IPS-NIHi11 (cell line): Measurements from ENCODE around the gene PRR13.

ENCODE experiments used
- DNase-seq: peaks from one replicate; pipeline ENCODE4 v3.0.0; 2012; ENCODE audit warnings: mixed read lengths, low spot score

Gene PRR13

DNA sequence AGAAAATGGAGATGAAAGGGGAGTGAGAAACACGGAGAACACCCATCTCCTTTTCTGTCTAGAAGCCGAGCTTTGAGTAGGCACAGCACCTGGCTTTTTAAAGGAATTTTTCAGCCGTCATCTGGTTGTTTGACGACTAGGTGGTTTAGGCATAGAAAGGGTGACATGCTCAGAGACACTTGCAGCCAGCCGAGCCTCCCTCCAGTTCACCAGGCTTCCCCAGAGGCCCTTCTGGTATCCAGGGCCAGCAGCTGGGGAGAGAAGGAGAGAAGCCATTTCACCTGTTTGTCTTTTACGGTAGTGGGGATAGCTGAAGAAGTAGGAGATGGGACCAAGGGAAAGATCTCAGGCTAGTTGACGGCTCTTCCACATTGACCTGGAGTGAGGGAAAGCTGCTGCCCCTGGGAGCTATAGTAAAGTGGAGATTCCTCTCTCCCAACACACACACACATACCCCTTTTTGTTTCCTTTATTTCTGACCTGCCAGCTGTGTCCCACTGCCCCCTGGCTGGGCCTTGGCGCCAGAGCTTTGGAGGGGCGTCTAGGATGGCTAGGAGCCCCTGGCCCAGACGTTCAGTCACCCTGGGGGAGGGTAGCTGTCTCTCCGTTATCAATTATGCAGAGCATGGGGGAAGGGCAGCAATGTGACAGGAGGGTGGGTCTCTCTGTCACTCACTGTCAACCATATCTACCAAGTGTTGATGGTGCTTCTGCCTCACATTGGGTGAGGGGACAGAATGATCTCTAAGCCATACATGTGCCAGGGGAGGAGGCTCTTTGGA is 52.3 kb downstream of the PRR13 start:
- DNase-seq, result no peak
